Mucosa of rectum (tissue), 2 donors: ENCODE data around the gene RAB3A.
"Not testable (repeated sequence)": the region's sequence is repeated elsewhere in the genome, so short reads cannot be mapped to it uniquely, and the experiment has no call there.

ENCODE experiments used
- H3K27ac ChIP-seq, 2 donors: one replicate each; pipeline ENCODE4 v1.7.0; 2013; ENCODE audit warnings: inconsistent platforms in 2 of 2, low read depth in 2 of 2, low read length in 2 of 2
- H3K27me3 ChIP-seq, 2 donors: one replicate each; pipeline ENCODE4 v1.7.0; 2013; ENCODE audit warnings: low read length in 2 of 2; ENCODE audit not compliant: control insufficient read depth in 2 of 2, insufficient read depth in 2 of 2
- H3K36me3 ChIP-seq, 2 donors: one replicate each; pipeline ENCODE4 v1.7.0; 2013; ENCODE audit warnings: low read length in 2 of 2; ENCODE audit not compliant: control insufficient read depth in 2 of 2, insufficient read depth in 2 of 2
- H3K4me1 ChIP-seq, 2 donors: one replicate each; pipeline ENCODE4 v1.7.0; 2013; ENCODE audit warnings: low read length in 2 of 2, mild to moderate bottlenecking in 1 of 2; ENCODE audit not compliant: control insufficient read depth in 2 of 2, insufficient read depth in 2 of 2
- H3K4me3 ChIP-seq, 2 donors: one replicate each; pipeline ENCODE4 v1.7.0; 2013; ENCODE audit warnings: low read length in 2 of 2
- H3K9ac ChIP-seq, 2 donors: one replicate each; pipeline ENCODE4 v1.7.0; 2013; ENCODE audit warnings: low read length in 2 of 2, low read depth in 1 of 2, mild to moderate bottlenecking in 1 of 2
- H3K9me3 ChIP-seq, 2 donors: one replicate each; pipeline ENCODE4 v1.7.0; 2013; ENCODE audit warnings: low read length in 2 of 2; ENCODE audit not compliant: control insufficient read depth in 2 of 2
- donor health status: healthy.
- donor health status: Normal muscosa, but diverticular disease.

The RAB3A gene

GRCh38 chr19:18209912-18210311, 6.1 kb upstream of the RAB3A start:
- H3K36me3 ChIP-seq, H3K4me1 ChIP-seq, H3K9me3 ChIP-seq, H3K27me3 ChIP-seq, H3K27ac ChIP-seq, H3K9ac ChIP-seq, H3K4me3 ChIP-seq: not testable (repeated sequence)

- Histone ChIP-seq H3K27me3 (peaks cover 0 to 5% of the 10 kb centered on the region in 2 donors), H3K27ac (no peak overlapping the region), H3K4me3 (no peak overlapping the region), H3K9ac (no peak overlapping the region), H3K36me3 (no peaks in the 10 kb centered on the region), H3K9me3 (no peaks in the 10 kb centered on the region), H3K4me1 (peaks cover 4 to 8% of the 10 kb centered on the region in 2 donors)
These were observed 4.5 kb upstream of the RAB3A start for GRCh38 chr19:18208098-18208951.

GRCh38 chr19:18206018-18206417, 2.2 kb upstream of the RAB3A start:
- Histone ChIP-seq H3K9ac (no peak overlapping the region), H3K27ac (peak overlapping the region in 1 of 2 donors; percentile 96), H3K4me1 (peaks cover 13 to 17% of the 10 kb centered on the region in 2 donors), H3K36me3 (no peaks in the 10 kb centered on the region), H3K4me3 (no peak overlapping the region), H3K9me3 (no peaks in the 10 kb centered on the region), H3K27me3 (peaks cover 0 to 5% of the 10 kb centered on the region in 2 donors)

GRCh38 chr19:18205200-18205892, 1.5 kb upstream of the RAB3A start:
- Histone ChIP-seq H3K27me3 (peaks cover 0 to 5% of the 10 kb centered on the region in 2 donors), H3K27ac (peak overlapping the region; percentile 94 to 96), H3K4me3 (peak overlapping the region; percentile 63 to 80), H3K9ac (peak overlapping the region; percentile 88 to 93), H3K4me1 (peaks cover 13 to 17% of the 10 kb centered on the region in 2 donors), H3K9me3 (no peaks in the 10 kb centered on the region), H3K36me3 (peaks cover 0 to 2% of the 10 kb centered on the region in 2 donors)

- peak overlapping the region; percentile 94 to 96 for H3K27ac ChIP-seq
- peaks cover 0 to 3% of the 10 kb centered on the region in 2 donors for H3K36me3 ChIP-seq
- H3K27me3 ChIP-seq, result peaks cover 0 to 5% of the 10 kb centered on the region in 2 donors
- H3K4me1 ChIP-seq, result peaks cover 13 to 17% of the 10 kb centered on the region in 2 donors
- peak overlapping the region; percentile 63 to 80 for H3K4me3 ChIP-seq
- H3K9me3 ChIP-seq, result no peaks in the 10 kb centered on the region
- H3K9ac ChIP-seq, result peak overlapping the region; percentile 88 to 93
These were observed 755 bp upstream of the RAB3A start for GRCh38 chr19:18204394-18205199.

GRCh38 chr19:18203408-18203862, 407 bp downstream of the RAB3A start:
- H3K9ac ChIP-seq, result peak overlapping the region; percentile 63 to 76
- peaks cover 13 to 17% of the 10 kb centered on the region in 2 donors for H3K4me1 ChIP-seq
- no peaks in the 10 kb centered on the region for H3K27me3 ChIP-seq
- H3K36me3 ChIP-seq, result peaks cover 3 to 6% of the 10 kb centered on the region in 2 donors
- peak overlapping the region; percentile 82 to 85 for H3K4me3 ChIP-seq
- no peaks in the 10 kb centered on the region for H3K9me3 ChIP-seq
- H3K27ac ChIP-seq, result peak overlapping the region; percentile 31 to 79

GRCh38 chr19:18202778-18203407, 949 bp downstream of the RAB3A start:
- Histone ChIP-seq H3K36me3 (peaks cover 8 to 11% of the 10 kb centered on the region in 2 donors), H3K27ac (no peak overlapping the region), H3K9ac (peak overlapping the region; percentile 63 to 76)

GRCh38 chr19:18202397-18202777, 1.5 kb downstream of the RAB3A start:
- no peak overlapping the region for H3K9ac ChIP-seq

More at GRCh38 chr19:18202778-18203407, 949 bp downstream of the RAB3A start:
- Histone ChIP-seq H3K9me3 (no peaks in the 10 kb centered on the region), H3K27me3 (no peaks in the 10 kb centered on the region), H3K4me3 (peak overlapping the region; percentile 82 to 85), H3K4me1 (peaks cover 13 to 17% of the 10 kb centered on the region in 2 donors)

GRCh38 chr19:18198374-18198773, 5.5 kb downstream of the RAB3A start:
- no peaks in the 10 kb centered on the region for H3K27me3 ChIP-seq
- H3K9ac ChIP-seq, result no peak overlapping the region
- no peak overlapping the region for H3K4me3 ChIP-seq
- no peak overlapping the region for H3K27ac ChIP-seq
- peaks cover 15 to 23% of the 10 kb centered on the region in 2 donors for H3K36me3 ChIP-seq
- H3K9me3 ChIP-seq, result no peaks in the 10 kb centered on the region
- peaks cover 21 to 22% of the 10 kb centered on the region in 2 donors for H3K4me1 ChIP-seq

More at GRCh38 chr19:18202397-18202777, 1.5 kb downstream of the RAB3A start:
- H3K27ac ChIP-seq, result no peak overlapping the region
- peaks cover 11 to 14% of the 10 kb centered on the region in 2 donors for H3K36me3 ChIP-seq
- peaks cover 13 to 17% of the 10 kb centered on the region in 2 donors for H3K4me1 ChIP-seq
- no peaks in the 10 kb centered on the region for H3K27me3 ChIP-seq
- H3K4me3 ChIP-seq, result no peak overlapping the region
- H3K9me3 ChIP-seq, result no peaks in the 10 kb centered on the region
